Activated naive CD4-positive, alpha-beta T cell treated with anti-CD3 and anti-CD28 coated beads, Interleukin-2, amount 50 U/mL, for 16 hours (primary cell): ENCODE data around the gene CBARP.

Experiments used
- DNase-seq: peaks from one replicate; pipeline ENCODE4 v3.0.0-alpha.2; 2020

Gene CBARP

DNA sequence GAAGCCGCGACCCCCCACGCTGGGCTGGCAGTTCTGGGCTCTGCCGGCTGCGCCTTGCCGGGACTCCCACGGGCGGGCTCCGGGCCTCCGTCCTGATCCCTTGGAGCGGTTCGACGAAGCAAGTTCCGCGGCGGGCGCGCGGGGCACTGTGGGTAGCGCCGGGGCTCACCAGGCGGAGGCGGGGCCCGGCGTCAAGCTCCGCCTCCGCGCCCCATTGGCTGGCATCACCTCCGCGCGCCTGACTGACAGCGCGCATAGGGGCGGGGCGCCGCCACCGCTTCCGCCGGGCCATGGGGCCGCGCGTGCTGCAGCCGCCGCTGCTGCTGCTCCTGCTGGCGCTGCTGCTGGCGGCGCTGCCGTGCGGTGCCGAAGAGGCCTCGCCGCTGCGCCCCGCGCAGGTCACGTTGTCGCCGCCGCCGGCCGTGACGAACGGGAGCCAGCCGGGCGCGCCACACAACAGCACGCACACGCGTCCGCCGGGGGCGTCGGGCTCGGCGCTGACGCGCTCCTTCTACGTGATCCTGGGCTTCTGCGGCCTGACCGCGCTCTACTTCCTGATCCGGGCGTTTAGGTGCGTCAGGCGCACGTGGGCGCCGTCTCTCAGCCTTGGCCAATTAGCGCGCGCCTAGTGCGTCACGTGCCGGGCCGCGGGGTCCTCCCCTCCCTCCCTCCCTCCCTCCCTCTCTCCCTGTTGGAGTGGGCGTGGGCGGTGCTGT is 37.6 kb upstream of the CBARP start, which contains the start of gene FAM174C:
FAM174C (plus strand) TSS at position 271 of the 716 bp plus-strand sequence; CDS start at position 291, 20 bp downstream.
- DNase-seq, result peak; percentile 95

- no peak for DNase-seq
Measured at GRCh38 chr19:1274852-1275259, 37.1 kb upstream of the CBARP start.

GRCh38 chr19:1274081-1274851 is 36.5 kb upstream of the CBARP start:
- no peak for DNase-seq

- DNase-seq, result no peak
Measured at GRCh38 chr19:1273263-1274041, 35.6 kb upstream of the CBARP start.

DNA sequence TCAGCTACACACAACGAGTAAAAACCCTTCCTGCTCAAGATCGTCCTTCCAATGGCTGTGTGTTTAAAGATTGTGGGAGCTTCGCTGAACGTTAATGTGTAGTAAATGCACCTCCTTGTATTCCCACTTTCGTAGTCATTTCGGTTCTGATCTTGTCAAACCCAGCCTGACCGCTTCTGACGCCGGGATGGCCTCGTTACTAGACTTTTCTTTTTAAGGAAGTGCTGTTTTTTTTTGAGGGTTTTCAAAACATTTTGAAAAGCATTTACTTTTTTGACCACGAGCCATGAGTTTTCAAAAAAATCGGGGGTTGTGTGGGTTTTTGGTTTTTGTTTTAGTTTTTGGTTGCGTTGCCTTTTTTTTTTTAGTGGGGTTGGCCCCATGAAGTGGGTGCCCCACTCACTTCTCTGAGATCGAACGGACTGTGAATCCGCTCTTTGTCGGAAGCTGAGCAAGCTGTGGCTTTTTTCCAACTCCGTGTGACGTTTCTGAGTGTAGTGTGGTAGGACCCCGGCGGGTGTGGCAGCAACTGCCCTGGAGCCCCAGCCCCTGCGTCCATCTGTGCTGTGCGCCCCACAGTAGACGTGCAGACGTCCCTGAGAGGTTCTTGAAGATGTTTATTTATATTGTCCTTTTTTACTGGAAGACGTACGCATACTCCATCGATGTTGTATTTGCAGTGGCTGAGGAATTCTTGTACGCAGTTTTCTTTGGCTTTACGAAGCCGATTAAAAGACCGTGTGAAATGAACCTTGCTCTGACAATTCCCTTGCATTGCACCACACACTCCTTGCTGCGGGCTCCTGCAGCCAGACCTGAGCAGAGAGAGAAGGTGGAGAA is 34.8 kb upstream of the CBARP start:
- DNase-seq, result no peak

DNA sequence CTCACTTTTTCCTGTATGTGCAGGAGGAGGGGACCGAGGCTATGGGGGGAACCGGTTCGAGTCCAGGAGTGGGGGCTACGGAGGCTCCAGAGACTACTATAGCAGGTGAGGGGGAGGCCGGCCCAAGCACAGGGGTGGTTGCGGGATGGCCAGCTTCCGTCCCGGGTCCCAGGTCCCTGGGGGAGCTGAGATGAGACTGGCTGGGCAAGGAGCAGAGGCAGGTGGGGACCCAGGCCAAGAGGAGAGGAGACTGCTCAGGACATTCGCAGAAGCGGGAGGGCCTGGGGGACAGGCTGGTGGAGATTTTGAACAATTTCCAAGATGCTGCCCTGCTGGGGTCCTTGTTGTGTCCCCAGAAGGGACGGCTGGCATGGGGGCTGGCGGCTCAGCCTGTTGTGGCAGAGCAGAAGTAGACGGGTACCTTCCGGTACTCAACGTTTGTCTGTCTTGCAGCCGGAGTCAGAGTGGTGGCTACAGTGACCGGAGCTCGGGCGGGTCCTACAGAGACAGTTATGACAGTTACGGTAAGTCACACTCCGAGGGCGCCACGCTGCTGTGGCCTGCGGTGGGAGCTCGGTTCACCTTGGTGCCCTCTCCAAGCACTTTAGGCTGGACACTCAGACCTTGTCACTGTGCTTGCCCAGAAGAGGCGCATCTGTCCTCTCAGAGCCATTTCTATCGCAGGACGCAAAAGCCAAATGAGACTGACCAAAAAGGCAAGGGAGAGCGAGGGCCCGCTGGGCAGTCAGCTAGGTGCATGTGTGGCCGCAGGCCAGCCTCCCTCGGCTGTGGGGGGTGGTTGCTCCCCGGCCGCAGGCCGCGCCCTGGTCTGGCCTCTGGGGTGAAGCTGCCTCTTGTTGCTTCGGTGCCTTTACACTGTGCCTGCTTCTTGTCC is 34.0 kb upstream of the CBARP start:
- no peak for DNase-seq

DNA sequence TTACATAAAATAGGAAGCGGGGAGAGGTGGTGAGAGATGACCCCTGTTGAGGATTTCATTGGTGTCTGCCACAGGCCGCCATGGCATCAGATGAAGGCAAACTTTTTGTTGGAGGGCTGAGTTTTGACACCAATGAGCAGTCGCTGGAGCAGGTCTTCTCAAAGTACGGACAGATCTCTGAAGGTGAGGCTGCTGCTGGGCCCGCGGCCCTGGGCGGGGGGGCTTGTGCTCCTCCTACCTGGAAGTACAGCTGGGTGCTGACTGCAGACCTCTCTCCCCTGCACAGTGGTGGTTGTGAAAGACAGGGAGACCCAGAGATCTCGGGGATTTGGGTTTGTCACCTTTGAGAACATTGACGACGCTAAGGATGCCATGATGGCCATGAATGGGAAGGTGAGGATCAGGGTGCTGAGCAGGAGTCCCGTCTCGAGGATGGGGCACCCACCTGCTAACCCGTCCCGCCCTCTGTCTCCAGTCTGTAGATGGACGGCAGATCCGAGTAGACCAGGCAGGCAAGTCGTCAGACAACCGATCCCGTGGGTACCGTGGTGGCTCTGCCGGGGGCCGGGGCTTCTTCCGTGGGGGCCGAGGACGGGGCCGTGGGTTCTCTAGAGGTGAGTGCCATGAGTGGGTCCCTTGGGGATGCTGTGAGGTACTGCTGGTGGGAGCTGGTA is 33.2 kb upstream of the CBARP start:
- no peak for DNase-seq

- DNase-seq, result peak; percentile 40
Measured at GRCh38 chr19:1270213-1270853, 32.5 kb upstream of the CBARP start.

DNA sequence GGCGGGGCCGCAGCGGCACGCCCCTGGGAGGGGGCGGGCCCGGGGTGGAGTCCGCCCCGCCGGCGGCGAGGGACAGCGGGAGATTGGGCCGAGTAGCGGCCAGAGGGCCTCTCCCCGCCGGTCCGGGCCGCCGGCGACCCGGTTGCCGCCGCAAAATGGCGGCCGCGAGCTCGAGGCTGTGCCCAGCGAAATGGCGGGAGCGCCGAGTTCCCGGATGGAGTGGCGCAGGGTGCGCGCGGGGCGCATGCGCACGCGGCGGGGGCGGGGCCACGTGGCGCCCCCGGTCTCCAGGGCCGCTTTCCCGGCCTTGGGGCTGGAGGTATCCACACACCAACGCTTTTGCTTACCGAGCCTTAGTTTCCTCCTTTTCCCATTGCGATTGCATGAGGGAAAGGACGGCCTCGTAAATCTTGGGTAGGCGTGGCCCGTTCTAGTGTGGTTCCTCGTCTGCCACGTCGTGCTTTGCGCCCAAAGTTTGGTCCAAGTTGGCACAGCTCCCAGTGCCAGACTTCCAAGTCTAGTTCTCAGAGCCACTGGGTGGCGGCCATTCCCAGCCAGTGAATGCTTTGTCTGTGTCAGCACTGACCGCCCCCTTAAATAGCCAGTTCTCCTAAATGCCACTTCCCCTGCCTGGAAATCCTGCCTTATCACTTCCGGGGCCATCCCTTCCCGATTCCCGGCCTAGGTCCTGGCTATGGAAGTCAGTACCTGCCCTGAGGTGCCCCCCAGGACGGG is 31.8 kb upstream of the CBARP start:
- DNase-seq, result peak; percentile 86

- DNase-seq, result peak; percentile 99
Measured at GRCh38 chr19:1269065-1269477, 31.3 kb upstream of the CBARP start, which contains the start of gene CIRBP. CIRBP (plus strand) TSS chr19:1269332; CDS start chr19:1270934, 1,602 bp downstream.

GRCh38 chr19:1268226-1269064 is 30.6 kb upstream of the CBARP start:
- DNase-seq, result no peak

GRCh38 chr19:1267477-1268225 is 29.8 kb upstream of the CBARP start:
- DNase-seq, result peak; percentile 30

DNA sequence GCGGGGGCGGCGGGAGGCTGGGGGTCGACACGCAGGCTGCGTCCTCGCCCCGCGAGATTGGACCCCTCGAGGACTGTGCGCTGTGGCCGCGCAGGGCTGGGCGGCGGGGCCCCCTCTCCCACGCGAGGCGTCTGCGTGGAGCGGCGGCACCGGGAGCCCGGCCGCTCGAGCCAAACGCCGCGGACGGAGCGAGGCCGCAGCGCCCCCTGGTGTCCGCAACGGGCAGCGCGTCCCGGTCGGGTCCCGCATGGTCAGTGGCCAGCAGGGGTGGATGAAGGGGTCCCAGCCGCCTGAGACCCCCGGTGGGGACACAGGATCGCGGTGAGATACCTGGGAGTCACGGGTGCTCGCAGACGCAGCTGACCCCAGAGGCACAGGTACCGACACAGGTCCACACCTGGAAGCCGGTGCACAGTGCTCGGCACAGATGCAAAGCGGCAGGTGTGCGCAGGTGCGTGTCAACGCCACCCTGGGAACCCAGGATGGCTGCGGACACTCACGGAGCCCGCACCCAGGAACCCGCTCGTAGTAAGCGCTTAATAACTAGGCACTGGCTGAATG is 29.2 kb upstream of the CBARP start:
- DNase-seq, result peak; percentile 60

- peak; percentile 70 for DNase-seq
Measured at GRCh38 chr19:1266129-1266915, 28.5 kb upstream of the CBARP start.

DNA sequence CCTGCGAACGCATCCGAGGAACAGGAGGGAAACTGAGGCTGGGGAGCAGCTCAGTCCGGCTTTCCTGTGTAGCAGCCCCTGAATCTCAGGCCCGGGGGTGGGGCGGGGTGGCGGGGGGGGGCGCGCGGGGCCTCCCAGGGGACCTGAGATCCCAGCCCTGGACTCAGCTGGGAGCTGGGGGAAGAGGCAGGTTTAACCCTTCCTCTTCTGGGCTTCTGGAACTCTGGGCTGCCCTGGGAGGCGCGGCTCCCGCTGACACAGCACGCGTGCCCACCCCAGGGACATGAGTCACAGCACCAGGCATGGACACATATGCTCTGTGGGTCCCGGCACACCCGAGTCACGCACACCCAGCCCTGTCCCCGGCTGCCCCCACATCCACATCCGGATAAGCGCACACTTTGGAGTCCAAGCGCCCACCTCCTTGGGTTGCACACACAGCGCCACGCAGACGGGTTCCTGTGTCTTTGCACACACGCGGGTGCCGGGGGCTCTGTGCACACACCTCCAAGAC is 27.9 kb upstream of the CBARP start:
- peak; percentile 44 for DNase-seq
